Measurements from ENCODE around the gene IBSP. TPM values are rescaled to one million over a fixed set of nuclear protein-coding genes. Genes with fewer than 3 reads are reported as not detected.

The IBSP gene
- total and polyA plus RNA-seq, 9 of the 15 experiments (the other 6 are each of a cell fraction or from before 2014, with no cell fraction given), result not detected

- Histone ChIP-seq H3K4me3 (no peak overlapping the region), H3K36me3 (ENCODE audit: control insufficient read depth, insufficient read depth, low read length) (no peaks in the 10 kb centered on the region), H3K9ac (ENCODE audit: insufficient read depth in 1 of 2, low read depth in 2 of 2, low read length in 2 of 2) (no peak overlapping the region), H4K20me1 (replicated peaks; ENCODE audit: control insufficient read depth, insufficient read depth, low read length) (no peaks in the 10 kb centered on the region), H3K27me3 (ENCODE audit: control insufficient read depth in 2 of 2, insufficient read depth in 2 of 2, low read length in 2 of 2) (0 out of 5 replicates have a peak, but pooled peaks cover 0 to 3% of the 10 kb centered on the region in 2 experiments), H3K4me2 (ENCODE audit: insufficient read depth, low read length) (no peak overlapping the region), H3K4me1 (replicated peaks in 1 of 2; ENCODE audit: control insufficient read depth in 2 of 2, insufficient read depth in 2 of 2, low read length in 2 of 2) (peaks cover 0 to 7% of the 10 kb centered on the region in 2 experiments; a peak in 1 of 5 replicates), H3K27ac (ENCODE audit: extremely low read depth, low read depth, low read length) (no peak overlapping the region), H2AFZ (ENCODE audit: low read depth, low read length) (no peak overlapping the region), H3K9me1 (ENCODE audit: control insufficient read depth, insufficient read depth, low read length) (no peaks in the 10 kb centered on the region), H3K9me3 (replicated peaks; ENCODE audit: control insufficient read depth, insufficient read depth, low read depth, low read length) (no peaks in the 10 kb centered on the region), H3K79me2 (ENCODE audit: control insufficient read depth, insufficient read depth, low read length) (no peaks in the 10 kb centered on the region)
- ChIA-PET POLR2A (no interaction called here), CTCF (ENCODE audit: low intra/inter-chr PET ratio) (interaction anchor here (1.5 to 2.2 kb wide), 3 partner anchors 118 to 358 kb away, joined by 4 to 11 read pairs (median 10); no protein-coding TSS in a partner anchor)
- intact Hi-C loops (cut with micrococcal nuclease) (loop anchor here (1.0 to 5.0 kb wide), 3 partner anchors 119 to 663 kb away; no protein-coding TSS in a partner anchor), in situ Hi-C loops (cut with MboI) (loop anchor here (10.0 kb wide), 2 partner anchors 121 to 661 kb away; partner anchors contain the start of gene SPP1)
- no peak for FAIRE-seq
- DNase-seq (ENCODE audit: extremely low read depth in 1 of 4, low spot score in 3 of 4), result no peak
- 0 out of 2 replicates have a peak, but pooled peaks have one; percentile 19 for TF ChIP-seq MAFF (IDR thresholded peaks at IDR 0.05; ENCODE audit: low read length)
- no peak for TF ChIP-seq ZBTB43 (CRISPR knock-in tag; IDR thresholded peaks at IDR 0.05)
- no peak for TF ChIP-seq CTCFL (IDR thresholded peaks at IDR 0.05; ENCODE audit: borderline replicate concordance, insufficient read depth, low read depth, low read length, poor library complexity, severe bottlenecking)
- ATAC-seq, result no peak
- BruUV-seq (replicated peaks), result no TSS peak
These were observed 54.5 kb downstream of the IBSP start for GRCh38 chr4:87853891-87854290.
